K562 treated with DMSO at 1 percent for 24 hours (cell line): Measurements from ENCODE around the gene RAX. TPM values are rescaled to one million over a fixed set of nuclear protein-coding genes. Genes with fewer than 3 reads are reported as not detected.

Experiments
- total RNA-seq: library from RNA; unstranded; fragments of 300-600 nt; gene quantifications from 2 replicates; pipeline ENCODE4 v1.2.3, GENCODE V29; 2022; ENCODE audit warnings: low read depth; ENCODE audit not compliant: insufficient read depth

Gene RAX
- 0.08 TPM in 1 of 2 replicates, not detected in the other for total RNA-seq

GRCh38 chr18:59272891-59273758 is at the start of gene RAX:
Gene RAX (minus strand): TSS chr18:59273454. CDS start chr18:59273206, 248 bp downstream.

GRCh38 chr18:59318460-59319050 is 45.3 kb upstream of the RAX start, which contains the start of gene CPLX4:
Gene CPLX4 (minus strand): TSS chr18:59318649. CDS start chr18:59318462, 187 bp downstream.

GRCh38 chr18:59219672-59220163 is 53.5 kb downstream of the RAX start, which contains the start of gene GRP:
Gene GRP (plus strand): TSS chr18:59220158. CDS start chr18:59220266, 108 bp downstream.

Other genes with a start within 250 kb of the RAX start
- gene SEC11C, start 133.6 kb downstream of the RAX start, total RNA-seq: 23.1 and 27.9 TPM in 2 replicates
- not detected in 2 replicates for gene GRP, start 53.3 kb downstream of the RAX start, total RNA-seq
- gene CPLX4, start 45.2 kb upstream of the RAX start, total RNA-seq: not detected in 2 replicates
- 22.6 and 27.8 TPM in 2 replicates for gene LMAN1, start 85.8 kb upstream of the RAX start, total RNA-seq